Fibroblast of the aortic adventitia (primary cell): ENCODE results near the gene MCUR1. TPM values are rescaled to one million over a fixed set of nuclear protein-coding genes. Genes with fewer than 3 reads are reported as not detected.
"Not testable (repeated sequence)": the region's sequence is repeated elsewhere in the genome, so short reads cannot be mapped to it uniquely, and the experiment has no call there.

ENCODE experiments used
- DNase-seq: peaks from one replicate; pipeline ENCODE4 v3.0.0-alpha.2; 2010; ENCODE audit warnings: low read depth
- H3K4me3 ChIP-seq: 2 replicates; pipeline ENCODE4 v1.5.1; 2011; ENCODE audit warnings: low read depth, mild to moderate bottlenecking, control low read depth, low read length, moderate library complexity
- CTCF ChIP-seq: IDR thresholded peaks from 2 replicates; pipeline ENCODE4 v1.5.1; 2011; ENCODE audit warnings: mild to moderate bottlenecking, low read length, control low read depth, inconsistent platforms; ENCODE audit not compliant: insufficient read depth
- total RNA-seq: library from RNA; depleted of rRNA; stranded (reverse); fragments of >200 nt; gene quantifications from 2 replicates; pipeline ENCODE4 v1.2.3, GENCODE V29; 2012; ENCODE audit warnings: low replicate concordance

Gene MCUR1
- total RNA-seq, 1 donor, result 12.9 TPM

DNA sequence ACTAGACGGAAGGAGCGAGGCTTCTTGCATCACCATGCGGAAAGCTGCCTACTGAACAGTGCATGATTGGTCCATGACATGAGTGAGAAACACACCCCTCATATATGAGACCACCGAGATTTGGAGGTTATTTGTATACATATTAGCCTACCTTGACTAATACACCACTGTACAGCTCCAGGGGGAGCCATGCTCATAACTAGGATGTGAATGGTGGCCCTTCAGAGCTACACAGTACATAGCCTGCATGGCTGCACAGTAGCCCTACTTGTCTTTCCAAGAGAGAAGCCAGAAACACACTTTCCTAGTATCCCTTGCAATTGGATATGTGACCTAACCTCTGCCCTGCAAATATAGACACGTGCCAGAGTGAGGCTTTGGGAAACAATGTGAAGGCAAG is 21.8 kb upstream of the MCUR1 start:
- no peak for DNase-seq
- no peak for TF ChIP-seq CTCF
- H3K4me3 ChIP-seq, result no peak overlapping the region

DNA sequence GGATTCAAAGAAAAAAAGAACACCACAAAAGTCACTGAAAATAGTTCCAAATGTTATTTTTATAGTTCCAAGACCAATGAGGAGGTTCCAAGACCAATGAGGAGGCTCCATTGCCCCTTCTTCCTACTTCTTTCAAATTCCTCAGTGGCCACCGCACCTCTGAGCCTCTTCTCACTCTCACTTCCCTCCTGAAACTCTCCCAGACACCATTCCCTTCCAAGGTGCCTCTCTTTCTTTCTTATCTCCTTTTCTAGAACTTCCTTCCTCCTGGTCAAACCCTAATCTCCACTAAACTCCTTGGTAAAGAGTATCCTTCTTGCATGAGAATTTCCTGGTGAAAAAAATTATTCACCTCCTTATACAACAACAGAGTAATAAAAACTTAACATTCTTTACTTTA is 20.4 kb upstream of the MCUR1 start:
- TF ChIP-seq CTCF, result no peak
- DNase-seq, result no peak
- no peak overlapping the region for H3K4me3 ChIP-seq

- not testable (repeated sequence) for H3K4me3 ChIP-seq, DNase-seq
Measured at GRCh38 chr6:13834018-13834417, 19.7 kb upstream of the MCUR1 start.

- no peak for DNase-seq
- no peak overlapping the region for H3K4me3 ChIP-seq
- no peak for TF ChIP-seq CTCF
Measured at GRCh38 chr6:13832778-13833177, 18.4 kb upstream of the MCUR1 start.

DNA sequence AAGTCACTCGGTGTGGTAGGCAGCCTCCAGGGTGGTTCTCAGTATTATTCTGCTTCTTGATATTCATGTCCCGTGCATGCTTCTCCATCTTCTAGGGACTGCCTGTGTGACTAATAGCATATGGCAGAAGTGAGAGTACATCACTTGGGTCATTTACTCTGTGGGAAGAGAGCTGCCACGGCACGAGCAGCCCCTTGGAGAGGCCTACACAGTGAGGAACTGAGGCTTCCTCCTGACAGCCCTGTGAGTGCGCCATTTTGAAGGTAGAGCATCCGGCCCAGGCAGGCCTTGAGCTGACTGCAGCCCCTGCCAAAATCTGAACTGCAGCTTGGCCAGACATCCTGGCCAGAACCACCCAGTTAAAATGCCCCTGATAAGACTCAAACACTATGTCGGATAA is 17.3 kb upstream of the MCUR1 start:
- H3K4me3 ChIP-seq, result no peak overlapping the region
- no peak for DNase-seq
- TF ChIP-seq CTCF, result no peak

DNA sequence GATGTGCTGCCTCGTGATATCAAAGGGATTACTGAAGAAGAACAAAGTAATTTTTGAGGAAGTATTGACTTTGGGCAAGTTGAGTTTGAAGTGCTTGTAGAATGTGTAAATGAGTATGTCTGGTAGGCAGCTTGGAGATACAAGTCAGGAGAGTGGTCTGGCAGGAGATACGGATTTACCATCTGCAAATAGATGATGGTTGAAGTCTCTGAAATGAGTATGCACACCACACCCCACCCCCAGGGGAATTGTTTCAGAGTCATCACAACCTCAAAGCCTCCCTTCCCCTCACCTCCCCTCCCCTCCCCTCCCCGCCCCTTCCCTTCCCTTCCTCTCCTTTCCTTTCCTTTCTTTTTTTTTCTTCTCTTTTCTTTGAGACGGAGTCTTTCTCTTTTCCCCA is 16.4 kb upstream of the MCUR1 start:
- no peak overlapping the region for H3K4me3 ChIP-seq
- DNase-seq, result no peak
- no peak for TF ChIP-seq CTCF

DNA sequence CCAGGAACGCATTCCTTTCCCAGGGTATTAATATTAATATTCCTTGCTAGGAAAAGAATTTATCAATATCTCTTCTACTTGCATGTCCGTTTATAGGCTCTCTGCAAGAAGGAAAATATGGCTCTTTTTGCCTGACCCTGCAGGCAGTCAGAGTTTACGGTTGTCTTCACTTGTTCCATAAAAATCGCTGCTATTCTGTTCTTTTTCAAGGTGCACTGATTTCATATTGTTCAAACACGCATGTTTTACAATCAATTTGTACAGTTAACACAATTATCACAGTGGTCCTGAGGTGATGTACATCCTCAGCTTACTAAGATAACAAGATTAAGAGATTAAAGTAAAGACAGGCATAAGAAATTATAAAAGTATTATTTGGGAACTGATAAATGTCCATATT is 15.1 kb upstream of the MCUR1 start:
- DNase-seq, H3K4me3 ChIP-seq: not testable (repeated sequence)

DNA sequence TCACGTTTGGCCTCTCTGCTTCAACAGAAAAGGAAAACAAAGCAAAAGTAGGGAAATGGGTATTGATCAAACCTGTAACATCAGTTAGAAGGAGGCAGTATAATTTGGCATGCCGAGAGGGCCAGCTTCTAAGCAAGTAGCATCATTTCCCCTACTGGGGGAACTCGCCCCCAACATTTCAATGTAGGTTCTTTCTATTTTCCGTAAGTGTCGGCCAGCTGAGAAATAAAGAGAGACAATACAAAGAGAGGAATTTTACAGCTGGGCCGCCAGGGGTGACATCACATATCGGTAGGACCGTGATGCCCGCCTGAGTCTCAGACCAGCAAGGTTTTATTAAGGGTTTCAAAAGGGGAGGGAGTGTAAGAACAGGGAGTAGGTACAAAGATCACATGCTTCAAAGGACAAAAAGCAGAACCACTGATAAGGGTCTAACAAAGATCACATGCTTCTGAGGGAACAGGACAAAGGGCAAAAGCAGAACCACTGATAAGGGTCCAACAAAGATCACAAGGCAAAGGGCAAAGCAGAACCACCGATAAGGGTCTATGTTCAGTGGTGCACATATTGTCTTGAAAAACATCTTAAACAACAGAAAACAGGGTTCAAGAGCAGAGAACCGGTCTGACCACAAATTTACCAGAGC is 14.4 kb upstream of the MCUR1 start:
- not testable (repeated sequence) for H3K4me3 ChIP-seq, DNase-seq
